NOMO-1 (cell line): ENCODE measurements around the gene KCNQ5.

Source experiments
- DNase-seq, 2 experiments: peaks; one replicate each; lab custom pipeline; 2025; ENCODE audit not compliant: unreplicated experiment in 2 of 2; lab: John Stamatoyannopoulos, UW

Gene KCNQ5

DNA sequence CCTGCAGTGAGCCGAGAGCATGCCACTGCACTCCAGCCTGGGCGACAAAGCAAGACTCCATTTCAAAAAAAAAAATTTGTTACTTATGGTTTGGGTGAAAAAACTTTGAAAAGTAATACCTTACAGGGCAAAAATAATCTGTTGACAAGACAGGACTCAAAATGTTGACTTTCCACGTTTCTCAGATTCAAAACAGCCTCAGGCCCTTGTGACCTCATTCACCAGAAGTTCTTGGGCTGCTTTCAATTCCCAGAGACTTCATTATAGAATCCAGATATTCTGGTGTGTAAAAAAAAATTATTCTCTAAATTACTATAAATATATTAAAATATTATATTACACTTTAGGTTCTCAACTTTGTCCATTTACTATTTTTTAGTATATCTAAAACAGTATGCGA lies 116.2 kb downstream of the KCNQ5 start:
- no peak for DNase-seq

DNA sequence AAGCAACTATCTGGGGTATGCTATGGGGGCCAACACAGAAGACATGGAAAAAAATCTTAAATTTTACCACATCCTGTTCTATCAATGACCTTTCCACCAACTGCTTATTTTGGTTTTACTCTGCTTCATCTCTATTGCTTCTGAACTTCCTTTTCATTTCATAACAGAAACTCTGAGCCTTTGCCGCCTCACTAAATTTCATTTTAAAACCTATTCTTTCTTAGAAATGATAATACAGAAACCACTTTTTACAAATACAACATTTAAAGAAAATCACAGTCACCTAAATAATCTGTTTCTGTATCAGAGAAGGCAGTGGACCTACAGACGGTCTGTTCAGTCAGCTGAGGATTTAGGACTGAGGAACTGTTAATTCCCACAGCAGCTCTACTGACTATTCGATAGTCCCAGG lies 117.5 kb downstream of the KCNQ5 start:
- peak in 1 of 2 experiments; percentile 40 for DNase-seq

DNA sequence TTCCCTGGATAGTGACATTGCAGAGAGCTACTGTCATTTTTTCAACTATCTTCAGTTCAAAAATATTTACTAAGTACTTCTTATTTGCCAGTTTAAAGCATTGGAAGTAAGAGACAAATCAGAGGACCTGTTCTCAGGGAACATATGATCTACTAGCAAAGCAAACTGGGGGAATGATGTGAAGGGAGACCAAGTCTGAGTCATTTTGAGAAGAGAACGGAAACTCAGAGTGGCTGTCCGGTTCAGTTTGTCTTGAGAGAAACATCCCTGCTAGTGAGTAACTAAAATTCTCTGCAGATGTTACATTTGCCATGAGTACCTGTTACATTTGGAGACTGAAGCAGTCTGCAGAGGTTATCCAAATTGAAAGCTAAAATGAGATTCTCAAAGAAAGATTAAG lies 118.3 kb downstream of the KCNQ5 start:
- no peak for DNase-seq

DNA sequence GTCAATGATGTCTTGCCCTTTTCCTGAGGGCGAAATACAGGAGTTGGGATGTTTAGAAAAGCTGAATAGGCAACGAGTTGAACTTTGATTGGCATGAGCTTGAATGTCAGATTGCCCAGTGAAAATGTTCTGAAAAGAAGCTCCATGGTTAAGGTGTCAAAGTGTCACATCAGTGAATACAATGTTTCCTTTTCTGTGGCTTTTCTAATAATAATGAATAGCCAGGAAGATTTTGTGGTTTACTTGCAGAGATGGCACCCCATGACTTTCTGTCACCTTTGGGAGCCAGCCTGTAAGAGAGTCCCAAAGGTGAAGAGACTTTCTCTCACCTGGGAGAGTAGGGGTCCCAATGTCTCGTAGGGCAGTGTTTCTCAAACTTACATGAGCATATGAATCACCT lies 119.2 kb downstream of the KCNQ5 start:
- no peak for DNase-seq

DNA sequence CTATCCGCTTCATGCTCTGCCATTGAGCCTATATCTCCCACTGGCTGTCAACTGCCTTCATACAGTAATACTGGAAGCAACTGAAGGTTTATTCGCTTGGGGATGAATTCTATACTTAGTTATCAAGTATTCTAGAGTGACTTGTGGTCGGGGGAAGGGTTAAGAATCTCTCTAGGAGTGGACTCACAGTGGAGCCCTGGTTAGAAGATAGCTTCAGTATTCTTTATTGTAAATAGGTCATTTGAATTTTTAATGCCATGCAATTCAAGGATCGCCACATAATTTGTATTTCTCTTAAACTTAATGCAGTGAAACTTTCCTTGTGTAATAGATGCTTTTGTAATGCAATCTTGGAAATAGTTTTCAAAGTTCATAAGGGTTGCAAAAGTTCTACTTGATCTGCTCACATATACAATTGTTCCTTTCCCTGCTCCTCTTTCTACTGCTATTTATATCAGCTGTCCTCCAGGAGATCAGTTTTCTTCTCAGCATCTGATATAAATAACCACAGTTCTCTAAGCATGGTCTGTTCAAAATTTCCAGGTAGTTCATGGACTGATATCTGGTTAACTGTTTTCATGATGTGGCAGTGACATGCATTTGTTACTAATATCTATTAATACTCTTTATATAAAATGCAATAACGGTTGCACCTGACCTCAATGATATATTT lies 120.3 kb downstream of the KCNQ5 start:
- no peak for DNase-seq

DNA sequence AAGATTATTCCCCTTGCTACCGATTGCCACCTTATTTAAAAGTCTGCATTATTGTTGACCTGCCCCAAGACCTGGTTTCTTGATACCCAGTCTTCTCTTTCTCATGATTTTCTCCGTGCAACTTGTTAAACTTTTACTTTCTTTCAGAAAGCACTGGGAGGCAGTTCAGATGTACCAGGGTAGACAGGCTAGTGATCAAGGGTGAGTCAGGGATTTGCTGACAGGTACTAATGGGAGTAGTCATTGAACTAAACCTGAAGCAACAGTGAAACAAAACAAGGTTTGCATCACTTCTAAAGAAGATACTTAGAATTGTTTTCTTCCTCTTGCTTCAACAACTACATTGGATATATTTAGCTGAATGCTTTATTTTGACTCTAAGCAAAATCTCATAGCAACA lies 124.4 kb downstream of the KCNQ5 start:
- no peak for DNase-seq

DNA sequence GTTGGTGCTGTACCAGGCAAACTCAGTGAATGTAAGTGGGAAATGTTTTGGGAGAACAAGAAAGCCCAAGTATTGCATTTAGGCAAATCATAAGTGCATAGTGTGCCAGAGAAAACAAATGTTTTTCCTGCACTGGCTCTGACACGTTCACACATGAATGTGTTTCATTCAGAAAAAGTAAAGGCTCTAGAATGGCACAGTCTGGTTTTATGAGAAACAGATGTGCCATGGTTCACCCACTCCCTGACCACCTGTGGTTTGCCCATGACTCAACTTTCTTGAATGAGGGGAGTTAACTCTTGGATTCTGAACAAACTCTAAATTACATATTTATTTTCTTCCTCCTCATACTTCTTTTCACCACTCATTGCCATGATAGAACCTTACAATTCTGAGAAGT lies 126.9 kb downstream of the KCNQ5 start:
- DNase-seq: no peak

DNA sequence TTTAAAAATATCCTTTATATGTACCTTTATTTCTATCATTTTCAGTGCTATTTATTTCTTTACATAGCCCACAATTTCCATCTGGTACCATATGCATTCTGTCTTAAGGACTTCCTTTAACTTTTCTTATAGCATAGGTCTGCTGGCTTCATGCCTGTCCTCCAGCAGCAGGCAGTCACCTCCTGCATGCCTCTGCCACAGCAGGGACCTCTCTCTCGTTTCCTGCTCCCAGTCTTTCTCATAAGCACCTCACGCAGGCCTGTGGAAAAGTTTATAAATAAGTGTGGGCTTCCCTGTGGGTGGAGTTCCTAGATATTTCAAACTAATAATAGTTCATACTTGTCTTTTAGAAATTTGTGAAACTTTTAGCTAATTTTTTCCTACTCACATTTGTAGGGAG lies 133.9 kb downstream of the KCNQ5 start:
- no peak for DNase-seq

DNA sequence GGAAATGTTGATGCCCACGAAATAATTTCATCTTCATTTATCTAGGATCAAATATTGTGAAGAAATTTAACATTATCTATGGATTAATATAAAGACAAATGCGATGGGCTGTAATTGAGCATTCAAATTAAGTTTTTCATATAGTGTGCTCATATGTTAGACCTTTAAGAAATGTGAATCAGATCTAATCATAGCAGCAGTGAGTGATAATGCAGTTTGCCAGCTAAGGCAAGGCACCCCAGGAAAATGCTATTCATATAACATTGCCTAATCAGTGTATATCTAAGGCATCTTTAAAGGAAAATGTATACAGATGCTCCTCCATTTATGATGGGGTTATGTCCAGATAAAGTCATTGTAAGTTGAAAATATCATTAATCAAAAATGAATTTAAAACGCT lies 135.2 kb downstream of the KCNQ5 start:
- DNase-seq: no peak

DNA sequence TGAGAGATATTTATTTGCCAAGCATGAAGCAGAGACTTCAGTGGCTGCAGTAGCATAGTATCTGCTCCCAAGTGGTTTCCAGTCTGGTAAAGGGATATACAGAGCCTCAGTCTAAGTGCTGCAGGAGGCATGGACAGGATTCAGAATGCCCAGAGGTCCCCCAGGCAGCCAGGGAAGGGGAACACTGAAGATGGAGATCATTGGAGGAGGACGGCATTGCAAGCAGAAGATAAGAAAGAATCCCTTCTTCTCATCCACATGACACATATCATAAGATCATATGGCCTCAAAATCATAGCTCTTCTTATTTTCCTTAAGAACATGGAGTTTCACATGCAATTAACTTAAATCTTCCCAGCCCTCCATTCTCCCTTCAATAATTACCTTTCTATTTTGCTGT lies 136.1 kb downstream of the KCNQ5 start:
- DNase-seq: no peak

DNA sequence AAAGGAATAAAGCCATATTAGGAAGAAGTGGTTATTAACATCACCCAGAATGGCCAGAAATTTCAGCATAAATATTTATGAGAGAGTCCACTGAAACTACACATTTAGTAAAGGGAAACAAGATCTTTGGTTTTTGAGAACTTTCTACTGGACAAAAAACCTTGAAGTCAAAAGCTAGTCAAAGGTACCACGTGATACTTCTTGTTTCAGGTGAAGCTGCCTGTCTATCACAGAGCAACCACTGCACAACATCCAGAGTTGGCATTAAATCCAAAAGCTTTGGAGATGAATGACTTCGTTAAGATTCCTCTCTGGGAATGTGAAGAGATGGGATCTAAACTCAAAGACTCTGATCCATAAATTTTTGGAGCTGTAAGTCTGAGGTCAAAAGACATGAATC lies 137.0 kb downstream of the KCNQ5 start:
- no peak for DNase-seq

DNA sequence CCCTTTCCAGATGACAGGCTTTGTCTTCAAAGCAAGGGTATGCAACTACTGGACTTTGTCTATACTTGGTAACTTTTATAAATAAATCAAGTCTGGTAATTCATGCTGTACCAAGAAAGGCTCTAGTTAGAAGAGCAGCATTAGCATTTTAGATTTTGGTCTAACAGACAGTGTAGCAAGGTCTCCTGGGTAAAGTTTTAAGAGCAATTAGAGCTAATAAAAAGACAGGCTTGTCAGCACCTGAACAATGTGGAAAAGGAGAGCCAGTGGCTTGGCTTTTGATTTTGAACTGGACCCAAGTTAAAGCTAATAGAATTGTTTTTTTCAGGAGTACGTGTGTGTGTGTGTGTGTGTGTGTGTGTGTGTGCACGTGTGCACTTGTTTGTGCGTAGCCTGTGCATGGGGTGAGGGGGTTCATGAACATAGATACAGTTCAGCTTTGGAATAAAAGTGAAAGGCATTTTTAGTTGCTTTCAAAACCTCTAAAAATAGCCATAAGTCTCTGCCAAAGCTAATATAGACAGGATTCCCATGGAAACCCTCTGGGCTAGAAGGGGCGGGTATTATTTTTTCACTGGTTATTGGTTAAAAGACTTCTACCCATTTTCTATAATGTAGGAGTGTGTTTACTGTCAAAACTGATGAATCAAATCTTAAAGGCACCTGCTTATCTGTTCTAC lies 138.4 kb downstream of the KCNQ5 start:
- no peak for DNase-seq

DNA sequence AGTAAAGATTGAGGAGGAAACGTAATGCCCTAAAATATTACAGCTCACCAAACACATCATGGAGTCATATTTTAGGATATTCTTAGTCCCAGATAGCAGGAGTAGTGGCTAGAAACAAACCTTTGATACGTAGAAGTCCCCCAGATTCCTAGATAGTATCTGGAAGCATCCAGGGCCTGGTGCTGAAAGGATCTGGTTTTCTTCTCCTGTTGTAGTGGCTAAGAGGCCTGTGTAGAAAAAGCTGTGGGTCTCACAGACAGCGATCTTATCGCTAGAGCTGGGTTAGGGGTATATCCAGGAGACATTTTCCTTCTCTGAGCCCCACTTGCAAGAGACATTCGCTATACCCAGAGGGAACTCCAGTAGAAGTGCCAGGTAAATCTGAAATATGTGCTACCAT lies 139.9 kb downstream of the KCNQ5 start:
- no peak for DNase-seq

DNA sequence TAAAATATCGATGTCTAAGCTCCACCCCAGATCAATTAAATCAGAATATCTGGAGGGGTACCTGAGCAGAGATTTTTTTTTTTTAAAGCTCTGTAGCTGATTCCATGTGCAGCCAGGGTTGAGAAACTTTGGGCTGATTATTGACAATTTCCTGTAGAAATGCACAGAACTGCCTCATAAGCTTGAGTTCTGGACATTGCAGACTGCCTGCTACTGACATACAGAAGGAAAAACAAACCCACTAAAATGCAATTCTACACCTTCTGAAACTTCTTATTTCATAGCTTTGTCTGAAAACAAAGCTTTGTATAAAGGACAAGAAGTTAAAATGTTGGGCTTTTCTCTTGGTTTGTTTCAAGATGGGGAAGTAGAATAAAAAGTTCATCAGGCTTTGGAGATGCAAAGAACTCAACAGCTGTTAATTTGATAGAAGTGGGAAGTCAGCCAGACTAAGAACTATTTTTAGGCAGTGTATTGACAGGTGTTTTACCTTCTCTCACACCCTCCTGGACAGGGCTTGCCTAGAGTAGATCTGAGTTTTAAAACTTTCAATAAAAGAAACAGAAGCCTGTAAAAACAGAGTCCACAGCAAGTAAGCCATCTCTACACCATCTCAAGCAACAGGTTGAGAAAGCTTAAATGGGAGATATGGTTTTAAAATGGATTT lies 147.7 kb downstream of the KCNQ5 start:
- peak in 1 of 2 experiments; percentile 35 for DNase-seq

DNA sequence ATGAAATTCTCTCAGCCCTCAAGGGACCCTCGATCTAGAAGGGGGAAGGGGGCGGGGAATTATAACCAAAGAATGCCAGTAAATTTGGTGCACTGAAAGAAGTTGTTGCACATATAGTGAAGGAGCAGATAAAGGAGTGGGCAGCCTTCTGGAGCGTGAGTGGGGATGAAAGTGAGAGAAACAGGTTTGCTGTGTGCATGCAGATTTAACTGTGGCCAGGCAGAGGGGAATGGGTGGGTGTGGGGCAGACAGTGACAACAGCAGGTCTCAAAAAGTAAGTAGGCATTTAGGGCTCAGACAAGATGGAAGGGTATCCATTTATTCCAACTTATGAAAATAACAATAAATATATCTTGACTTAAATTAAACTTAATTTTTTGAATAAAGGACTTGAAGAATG lies 149.1 kb downstream of the KCNQ5 start:
- no peak for DNase-seq

DNA sequence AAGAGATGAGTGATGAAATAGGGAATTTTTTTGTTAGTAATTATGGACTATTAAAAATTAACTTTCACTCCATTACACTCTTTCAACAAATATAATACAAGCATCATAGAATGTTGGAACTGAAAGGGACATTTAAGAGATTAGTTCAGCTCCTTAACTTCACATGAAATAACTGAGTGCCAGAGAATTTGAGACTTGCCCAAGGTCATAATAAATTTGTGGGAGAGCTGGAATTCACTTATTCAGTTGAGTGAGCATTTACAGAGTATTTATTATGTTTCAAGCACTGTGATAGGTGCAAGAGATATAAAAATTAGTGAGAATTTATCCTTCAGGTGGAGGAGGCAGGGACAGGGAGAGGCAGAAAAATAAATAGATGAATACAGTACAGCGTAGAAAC lies 154.6 kb downstream of the KCNQ5 start:
- DNase-seq: no peak

DNA sequence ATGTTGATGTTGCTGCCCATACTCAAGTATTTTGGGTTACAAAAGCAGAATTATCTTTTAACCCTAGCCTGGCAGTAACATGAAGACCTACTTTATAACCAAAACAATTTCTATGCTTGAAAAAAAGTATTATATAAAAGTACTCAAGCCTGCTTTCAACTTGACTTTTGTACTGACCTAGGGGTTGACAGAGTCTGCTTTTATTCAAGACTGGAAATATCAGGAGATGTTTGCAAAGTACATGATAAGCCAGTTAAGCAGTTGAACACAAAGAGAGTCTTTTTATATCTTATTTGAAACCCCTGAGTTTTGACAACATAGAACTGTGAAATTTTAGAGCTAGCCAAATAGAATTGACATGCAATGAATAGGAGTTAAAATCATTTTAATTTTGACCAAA lies 159.8 kb downstream of the KCNQ5 start:
- no peak for DNase-seq

DNA sequence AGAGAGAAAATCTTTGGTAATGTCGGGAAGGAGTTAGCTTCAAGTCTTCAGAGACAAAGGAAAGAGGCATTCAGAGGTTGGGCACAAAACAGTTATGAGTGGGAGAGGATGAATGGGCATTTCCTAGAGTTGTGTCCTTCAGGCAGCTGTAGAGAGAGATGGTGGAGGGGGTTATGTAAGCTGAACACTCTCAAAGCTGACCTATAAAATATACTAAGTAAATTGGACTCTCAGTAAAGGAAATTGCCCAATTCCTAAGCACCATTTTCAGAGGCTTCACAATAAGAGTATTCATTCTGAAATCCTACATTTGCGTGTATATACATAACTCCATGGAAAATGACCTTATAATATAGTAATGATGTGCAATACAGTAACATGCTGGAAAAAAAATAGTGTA lies 161.2 kb downstream of the KCNQ5 start:
- no peak for DNase-seq

DNA sequence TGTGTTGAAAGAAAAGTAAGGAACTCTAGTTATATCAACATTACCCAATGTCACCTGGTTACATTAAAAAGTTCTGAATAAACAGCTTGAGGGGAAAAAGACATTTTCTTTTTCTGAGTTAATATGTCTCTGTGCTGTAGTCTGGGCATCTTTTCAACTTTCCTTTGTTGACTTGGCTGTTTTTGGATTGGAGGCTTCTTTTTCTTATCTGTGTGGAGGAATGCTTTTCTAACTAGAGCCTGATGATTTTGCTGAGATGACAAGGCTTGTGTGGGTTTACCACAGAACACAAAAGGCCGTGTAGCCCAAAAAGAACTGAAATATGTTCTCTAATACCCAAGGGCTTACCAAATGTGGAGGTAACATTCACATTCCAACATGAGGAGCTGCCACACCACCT lies 161.8 kb downstream of the KCNQ5 start:
- no peak for DNase-seq

DNA sequence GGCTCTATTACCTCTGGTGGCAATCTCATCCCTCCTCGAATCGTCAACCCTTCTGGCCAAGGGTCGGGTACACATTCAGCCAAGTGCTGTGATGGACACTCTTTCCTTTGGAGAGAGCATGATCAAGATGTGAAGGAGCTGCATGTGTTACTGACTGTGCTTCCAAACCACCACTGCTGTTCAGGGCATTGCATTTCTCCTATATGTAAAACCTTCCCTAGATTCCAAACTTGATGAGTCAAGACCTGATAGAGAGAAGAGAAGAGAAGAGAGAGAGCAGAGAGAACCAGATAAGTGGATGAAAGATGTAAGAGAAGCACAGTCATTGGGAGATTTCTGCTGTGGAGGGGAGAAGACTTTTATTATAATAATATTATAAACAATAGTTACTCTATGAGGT lies 162.2 kb downstream of the KCNQ5 start:
- DNase-seq: no peak

DNA sequence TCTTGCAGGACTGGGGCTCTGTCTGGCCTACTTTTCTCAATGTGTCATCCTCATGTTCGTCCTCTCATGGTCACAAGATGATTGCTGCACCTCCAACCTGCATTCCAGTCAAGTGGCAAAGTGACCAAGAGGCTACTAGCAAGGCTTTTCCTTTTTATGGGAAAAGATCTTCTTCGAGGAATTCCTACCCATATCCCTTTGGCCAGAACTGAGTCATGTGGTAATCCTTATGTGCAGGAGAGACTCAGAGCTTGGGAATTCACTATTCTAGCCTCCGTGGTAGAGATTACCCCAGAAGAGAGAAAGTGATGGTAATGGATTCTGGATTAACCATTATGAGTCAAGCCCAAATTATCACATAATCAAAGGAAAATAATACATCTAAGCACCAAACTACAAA lies 162.7 kb downstream of the KCNQ5 start:
- DNase-seq: no peak

DNA sequence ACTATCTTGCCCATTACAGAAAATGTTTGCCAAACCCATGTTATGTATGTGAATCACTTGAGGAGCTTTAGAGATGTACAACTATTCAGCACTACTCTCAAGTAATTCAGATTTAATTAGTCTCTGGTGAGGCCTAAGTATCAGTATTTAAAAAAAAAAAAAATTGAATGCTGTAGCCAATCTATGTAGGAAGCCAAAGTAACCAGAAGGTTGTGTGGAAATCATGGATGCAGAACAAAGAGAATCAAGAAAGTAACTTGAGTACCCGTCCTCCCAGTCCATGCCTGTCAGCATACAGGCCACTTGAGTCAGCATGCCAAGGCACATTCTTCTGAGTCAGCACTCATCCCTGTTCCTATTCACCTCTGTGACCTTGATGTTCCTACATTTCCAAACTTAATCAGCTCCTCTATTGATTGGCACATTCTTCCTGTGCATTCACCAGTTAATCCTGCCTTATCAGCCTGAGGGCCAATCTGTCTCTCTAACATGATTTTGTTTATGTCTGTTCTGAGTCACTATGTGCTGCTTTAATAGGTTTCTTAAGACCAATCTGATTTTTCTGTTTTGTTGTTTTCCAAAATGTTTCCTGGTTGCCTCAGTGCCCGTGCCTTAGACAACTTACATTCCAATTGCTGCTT lies 165.6 kb downstream of the KCNQ5 start:
- no peak for DNase-seq
